MM.1S (cell line): ENCODE data around the gene COA3.

Source experiments
- CTCF ChIP-seq: fragments of 300-600 bp; sonication (generic); IDR thresholded peaks from 2 replicates; pipeline ENCODE4 v1.5.1; 2016; ENCODE audit warnings: antibody characterized with exemption, low read length, mixed read lengths
- EZH2 ChIP-seq: fragments of 300-600 bp; sonication (generic); optimal IDR thresholded peaks from 2 replicates; pipeline ENCODE3; 2017; ENCODE audit warnings: low read depth, mild to moderate bottlenecking, antibody characterized with exemption, low read length, mixed read lengths

DNA sequence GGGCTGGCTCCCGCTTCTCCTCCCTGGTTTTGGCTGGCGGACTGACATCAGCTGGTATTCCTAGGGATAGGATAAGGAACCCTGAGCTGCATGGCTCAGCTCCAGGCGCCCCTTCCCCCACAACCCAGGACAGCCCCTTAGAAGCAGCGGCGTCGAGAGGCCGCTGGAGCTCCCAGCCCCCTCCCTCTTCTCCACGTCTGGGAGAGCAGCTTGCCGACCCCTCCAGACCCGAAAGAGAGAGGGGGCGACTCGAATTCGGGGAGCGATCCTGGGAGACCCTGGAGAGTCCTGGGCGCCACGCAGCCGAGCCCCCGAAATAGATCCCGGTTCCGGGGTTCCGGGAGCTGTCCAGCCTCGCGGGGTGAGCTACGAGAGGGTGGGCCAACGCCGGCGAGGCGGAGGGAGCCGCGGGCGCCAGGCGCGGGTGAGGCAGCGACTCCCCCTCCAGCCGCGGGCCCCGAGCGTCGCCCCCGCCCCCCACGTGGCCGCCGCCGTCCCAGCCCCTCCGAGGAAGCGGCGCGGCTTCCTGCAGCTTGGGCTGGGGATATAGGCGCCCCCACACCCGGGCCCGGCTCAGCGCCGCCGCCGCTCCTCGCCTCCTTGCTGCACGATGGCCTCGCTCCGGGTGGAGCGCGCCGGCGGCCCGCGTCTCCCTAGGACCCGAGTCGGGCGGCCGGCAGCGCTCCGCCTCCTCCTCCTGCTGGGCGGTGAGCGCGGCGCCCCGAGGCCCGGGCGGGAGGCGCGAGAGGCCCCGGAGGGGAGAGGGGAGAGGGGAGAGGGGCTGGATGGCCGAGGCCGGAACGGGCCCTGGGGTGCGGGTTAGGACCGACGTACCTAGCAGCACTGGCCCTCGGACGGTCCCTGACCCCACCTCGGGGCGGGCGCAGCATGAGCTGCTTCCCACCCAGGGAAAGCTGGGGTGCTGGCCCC is 37.6 kb downstream of the COA3 start, which contains the start of gene RAMP2:
- TF ChIP-seq EZH2 (no peak), CTCF (no peak)
